A673 (cell line): ENCODE data around the gene REST.

Source experiments
- CTCF ChIP-seq: fragments of 300-800, 200-600 bp; sonication (generic); conservative IDR thresholded peaks from 2 replicates; pipeline ENCODE4 v1.5.1; 2017; ENCODE audit warnings: low read depth, mild to moderate bottlenecking, antibody characterized with exemption, low read length, moderate library complexity, mixed read lengths
- EZH2 ChIP-seq: fragments of 200-600 bp; sonication (generic); IDR thresholded peaks from 2 replicates; pipeline ENCODE4 v1.6.1; 2017; ENCODE audit warnings: borderline replicate concordance, low read depth, mild to moderate bottlenecking, mixed read lengths, antibody characterized with exemption, low read length; ENCODE audit not compliant: poor library complexity, severe bottlenecking

GRCh38 chr4:56859841-56860240, 47.9 kb upstream of the REST start:
- TF ChIP-seq CTCF (no peak), EZH2 (no peak)
